Stimulated activated CD4-positive, alpha-beta T cell treated with anti-CD3 and anti-CD28 coated beads, Interleukin-2, amount 100 ng/mL, for 24 hours (primary cell): Measurements from ENCODE around the gene CACHD1.

Experiments
- DNase-seq, 2 donors: peaks; one replicate each; pipeline ENCODE4 v3.0.0-alpha.2; 2020

Gene CACHD1

GRCh38 chr1:64469977-64470664 is at the start of gene CACHD1:
Gene CACHD1, plus strand, starts transcription at chr1:64470129. Its CDS starts 616 bp downstream, at chr1:64470745.
- DNase-seq: peak; percentile 68 to 82

GRCh38 chr1:64421377-64421776 is 48.6 kb upstream of the CACHD1 start:
- DNase-seq: no peak

- no peak for DNase-seq
These were observed 46.4 kb upstream of the CACHD1 start for GRCh38 chr1:64423526-64423925.

- no peak for DNase-seq
These were observed 45.5 kb upstream of the CACHD1 start for GRCh38 chr1:64424412-64424811.

- no peak for DNase-seq
These were observed 44.4 kb upstream of the CACHD1 start for GRCh38 chr1:64425521-64425920.

GRCh38 chr1:64426681-64427080 is 43.2 kb upstream of the CACHD1 start:
- DNase-seq: no peak

GRCh38 chr1:64427879-64428278 is 42.0 kb upstream of the CACHD1 start:
- no peak for DNase-seq

- DNase-seq: no peak
These were observed 36.6 kb upstream of the CACHD1 start for GRCh38 chr1:64433308-64433707.

GRCh38 chr1:64433747-64434146 is 36.2 kb upstream of the CACHD1 start:
- no peak for DNase-seq

- DNase-seq: no peak
These were observed 34.9 kb upstream of the CACHD1 start for GRCh38 chr1:64435000-64435399.

- no peak for DNase-seq
These were observed 32.5 kb upstream of the CACHD1 start for GRCh38 chr1:64437453-64437852.

GRCh38 chr1:64440183-64440826 is 29.6 kb upstream of the CACHD1 start:
- no peak for DNase-seq

GRCh38 chr1:64451440-64451839 is 18.5 kb upstream of the CACHD1 start:
- DNase-seq: no peak

- no peak for DNase-seq
These were observed 16.2 kb upstream of the CACHD1 start for GRCh38 chr1:64453688-64454087.

- no peak for DNase-seq
These were observed 11.0 kb upstream of the CACHD1 start for GRCh38 chr1:64458915-64459314.

GRCh38 chr1:64459743-64460142 is 10.2 kb upstream of the CACHD1 start:
- DNase-seq: no peak

- no peak for DNase-seq
These were observed 3.9 kb upstream of the CACHD1 start for GRCh38 chr1:64466033-64466432.

- no peak for DNase-seq
These were observed 583 bp upstream of the CACHD1 start for GRCh38 chr1:64469116-64469976.

GRCh38 chr1:64470665-64471217 is 812 bp downstream of the CACHD1 start:
- DNase-seq: peak; percentile 17 to 36

GRCh38 chr1:64471218-64472039 is 1.5 kb downstream of the CACHD1 start:
- DNase-seq: peak; percentile 19 to 24

GRCh38 chr1:64472040-64472376 is 2.1 kb downstream of the CACHD1 start:
- no peak for DNase-seq

GRCh38 chr1:64472805-64473204 is 2.9 kb downstream of the CACHD1 start:
- DNase-seq: no peak

GRCh38 chr1:64473367-64473766 is 3.4 kb downstream of the CACHD1 start:
- DNase-seq: no peak
